Measurements from ENCODE around the gene CHURC1. TPM values are rescaled to one million over a fixed set of nuclear protein-coding genes. Genes with fewer than 3 reads are reported as not detected.

Gene CHURC1
- total and polyA plus RNA-seq, 2 of the 13 experiments (the other 11 are each of a cell fraction or from before 2014, with no cell fraction given): 41.1 to 74.4 TPM

- TF ChIP-seq ZNF142 (CRISPR knock-in tag; IDR thresholded peaks at IDR 0.05) (no peak), GABPB1 (CRISPR knock-in tag; IDR thresholded peaks at IDR 0.05) (no peak), GZF1 (CRISPR knock-in tag; IDR thresholded peaks at IDR 0.05) (no peak), ZNF646 (CRISPR knock-in tag; IDR thresholded peaks at IDR 0.05) (no peak), MLXIP (CRISPR knock-in tag; IDR thresholded peaks at IDR 0.05; ENCODE audit: borderline replicate concordance) (no peak), ARHGAP35 (CRISPR knock-in tag; IDR thresholded peaks at IDR 0.05; ENCODE audit: borderline replicate concordance) (no peak), PHF21A (CRISPR knock-in tag; IDR thresholded peaks at IDR 0.05) (0 out of 2 replicates have a peak, but pooled peaks have one; percentile 60), ZFP90 (CRISPR knock-in tag; IDR thresholded peaks at IDR 0.05; ENCODE audit: borderline replicate concordance) (no peak), HNF4A (CRISPR knock-in tag; IDR thresholded peaks at IDR 0.05) (no peak), TSC22D2 (CRISPR knock-in tag; IDR thresholded peaks at IDR 0.05; ENCODE audit: borderline replicate concordance) (no peak), THAP8 (CRISPR knock-in tag; IDR thresholded peaks at IDR 0.05; ENCODE audit: borderline replicate concordance) (no peak), SOX13 (IDR thresholded peaks at IDR 0.05) (no peak), SOX13 (CRISPR knock-in tag; conservative IDR thresholded peaks at IDR 0.05 in 1 of 2, IDR thresholded peaks at IDR 0.05 in 1 of 2) (no peak)
Observed at GRCh38 chr14:64948612-64949210, 34.5 kb downstream of the CHURC1 start (continued).
